GM06990 (cell line): ENCODE data around the gene PSAP.

ENCODE experiments used
- DNase-seq: peaks from one replicate; pipeline ENCODE4 v3.0.0-alpha.2; 2011; ENCODE audit not compliant: insufficient read length; ENCODE audit errors: extremely low read depth
- H3K27me3 ChIP-seq: replicated peaks from 2 replicates; pipeline ENCODE4 v1.6.0; 2011; ENCODE audit warnings: low read length; ENCODE audit not compliant: control insufficient read depth, insufficient read depth
- H3K36me3 ChIP-seq: 2 replicates; pipeline ENCODE4 v1.5.1; 2011; ENCODE audit warnings: low read length; ENCODE audit not compliant: control insufficient read depth, insufficient read depth
- H3K4me3 ChIP-seq: replicated peaks from 2 replicates; pipeline ENCODE4 v1.5.1; 2011; ENCODE audit warnings: low read depth, mild to moderate bottlenecking, control low read depth, low read length
- CTCF ChIP-seq: IDR thresholded peaks from 2 replicates; pipeline ENCODE4 v1.5.1; 2011; ENCODE audit warnings: low read length, control low read depth, mild to moderate bottlenecking, inconsistent platforms; ENCODE audit not compliant: insufficient read depth, poor library complexity, severe bottlenecking

The PSAP gene

GRCh38 chr10:71838264-71839211 is 12.5 kb downstream of the PSAP start:
- H3K4me3 ChIP-seq = no peak overlapping the region
- no peak for DNase-seq
- no peaks in the 10 kb centered on the region for H3K36me3 ChIP-seq
- TF ChIP-seq CTCF = no peak
- H3K27me3 ChIP-seq = no peaks in the 10 kb centered on the region

GRCh38 chr10:71837098-71837827 is 13.8 kb downstream of the PSAP start:
- H3K4me3 ChIP-seq = peak overlapping the region; percentile 11; the same call in 1 of the 2 replicates
- TF ChIP-seq CTCF = peak; percentile 60
- H3K27me3 ChIP-seq = no peaks in the 10 kb centered on the region
- peak; percentile 53 for DNase-seq
- no peaks in the 10 kb centered on the region; the same call in 1 of the 2 replicates for H3K36me3 ChIP-seq

- DNase-seq = no peak
- H3K4me3 ChIP-seq = peak overlapping the region; percentile 40
- TF ChIP-seq CTCF = no peak
- H3K36me3 ChIP-seq = peaks cover 5% of the 10 kb centered on the region
- H3K27me3 ChIP-seq = no peaks in the 10 kb centered on the region
Measured at GRCh38 chr10:71836596-71836974, 14.5 kb downstream of the PSAP start.

GRCh38 chr10:71835671-71836595 is 15.1 kb downstream of the PSAP start:
- TF ChIP-seq CTCF = no peak
- DNase-seq = peak; percentile 86
- Histone ChIP-seq H3K36me3 (peaks cover 6% of the 10 kb centered on the region), H3K4me3 (peak overlapping the region; percentile 40), H3K27me3 (no peaks in the 10 kb centered on the region)

GRCh38 chr10:71834343-71834674 is 16.7 kb downstream of the PSAP start:
- TF ChIP-seq CTCF = no peak
- no peak for DNase-seq
- H3K4me3 ChIP-seq = no peak overlapping the region
- H3K27me3 ChIP-seq = no peaks in the 10 kb centered on the region
- peaks cover 16% of the 10 kb centered on the region for H3K36me3 ChIP-seq
